HCT116 (cell line): ENCODE data around the gene TLCD3B. TPM values are rescaled to one million over a fixed set of nuclear protein-coding genes. Genes with fewer than 3 reads are reported as not detected.

Source experiments
- ATAC-seq: fragments of 200-7000 bp; cut with Tn5 transposase; 2 replicates; pipeline ENCODE4 v1.9.1; 2020; ENCODE audit warnings: mild to moderate bottlenecking, moderate library complexity
- BruUV-seq: library from RNA; stranded (reverse); fragments of 400-500 nt; replicated peaks from 2 replicates; lab custom pipeline; 2021; lab: Mats Ljungman, UMichigan
- CTCF ChIA-PET: fragments of 300-600 bp; sonication (Branson Sonifier 250); formaldehyde crosslinking; loops from one replicate; lab custom pipeline; 2021; ENCODE audit warnings: antibody characterized with exemption; lab: Charles Lee
- POLR2A ChIA-PET: fragments of 300-600, 350-600 bp; sonication (Branson Sonifier 250); formaldehyde crosslinking; loops from one replicate; lab custom pipeline; 2021; ENCODE audit warnings: antibody characterized with exemption; lab: Charles Lee
- RAD21 ChIA-PET, 2 experiments: fragments of 300-600 bp; sonication (Branson Sonifier 250); formaldehyde crosslinking; loops; one replicate each; lab custom pipeline; 2023; ENCODE audit warnings: low total read pairs in 2 of 2; ENCODE audit not compliant: uncharacterized antibody in 2 of 2, unreplicated experiment in 2 of 2, low non-redundant PET in 1 of 2; lab: Charles Lee
- DNase-seq: peaks from one replicate; pipeline ENCODE4 v3.0.0-alpha.2; 2010; ENCODE audit warnings: low read depth, low spot score
- H2AFZ ChIP-seq: fragments of 200-600 bp; shearing (Covaris generic), sonication (generic); 2 replicates; pipeline ENCODE4 v1.6.1; 2017; ENCODE audit warnings: low read depth, mixed run types, mixed read lengths, antibody characterized with exemption, low read length; ENCODE audit not compliant: poor library complexity, severe bottlenecking
- H3K27ac ChIP-seq: 2 replicates; pipeline ENCODE4 v1.5.1; 2012; ENCODE audit warnings: low read depth, low read length
- H3K27me3 ChIP-seq: fragments of 200-600 bp; sonication (generic); 2 replicates; pipeline ENCODE4 v1.6.1; 2016; ENCODE audit warnings: mixed run types, low read length, mixed read lengths; ENCODE audit not compliant: insufficient read depth
- H3K36me3 ChIP-seq, 2 experiments: fragments of 200-500 bp in 1 of 2; fragments of 200-600 bp in 1 of 2; sonication (Bioruptor generic) in 1 of 2; sonication (generic) in 1 of 2; 2 replicates each; pipeline versions ENCODE4 v1.5.1 to v1.6.1; 2014 to 2016; ENCODE audit warnings: low read length in 2 of 2, inconsistent platforms in 1 of 2, mixed read lengths in 1 of 2, mixed run types in 1 of 2; ENCODE audit not compliant: insufficient read depth in 2 of 2, control insufficient read depth in 1 of 2
- H3K4me1 ChIP-seq, 2 experiments: fragments of 200-600 bp in 1 of 2; sonication (generic) in 1 of 2; 2 replicates each; pipeline versions ENCODE4 v1.5.1 to v1.6.1; 2012 to 2017; ENCODE audit warnings: low read length in 2 of 2, inconsistent platforms in 1 of 2, mild to moderate bottlenecking in 1 of 2, mixed read lengths in 1 of 2, mixed run types in 1 of 2, moderate library complexity in 1 of 2; ENCODE audit not compliant: insufficient read depth in 2 of 2, control insufficient read depth in 1 of 2
- H3K4me2 ChIP-seq: fragments of 200-600 bp; sonication (generic); 2 replicates; pipeline ENCODE4 v1.6.1; 2017; ENCODE audit warnings: mixed run types, low read length, mixed read lengths
- H3K4me3 ChIP-seq, 2 experiments: fragments of 200-600 bp in 1 of 2; sonication (generic) in 1 of 2; replicated peaks in 1 of 2; 2 replicates each; pipeline ENCODE4 v1.5.1; 2011 to 2016; ENCODE audit warnings: low read length in 2 of 2, control low read depth in 1 of 2, low read depth in 1 of 2, mild to moderate bottlenecking in 1 of 2, mixed read lengths in 1 of 2, mixed run types in 1 of 2
- H3K79me2 ChIP-seq: fragments of 200-600 bp; sonication (generic); 2 replicates; pipeline ENCODE4 v1.6.1; 2017; ENCODE audit warnings: mild to moderate bottlenecking, mixed run types, low read length, moderate library complexity, mixed read lengths; ENCODE audit not compliant: insufficient read depth
- H3K9ac ChIP-seq: fragments of 200-600 bp; sonication (generic); 2 replicates; pipeline ENCODE4 v1.6.1; 2016; ENCODE audit warnings: low read length, mixed read lengths
- H3K9me2 ChIP-seq: fragments of 200-600 bp; sonication (generic), shearing (Covaris generic); 2 replicates; pipeline ENCODE4 v1.6.1; 2017; ENCODE audit warnings: mixed run types, mild to moderate bottlenecking, moderate library complexity; ENCODE audit not compliant: insufficient read depth
- H3K9me3 ChIP-seq, 2 experiments: fragments of 200-500 bp in 1 of 2; fragments of 200-600 bp in 1 of 2; sonication (Bioruptor generic) in 1 of 2; sonication (generic) in 1 of 2; 2 replicates each; pipeline ENCODE4 v1.6.1; 2014 to 2017; ENCODE audit warnings: low read length in 2 of 2, mixed read lengths in 2 of 2, inconsistent platforms in 1 of 2, low read depth in 1 of 2, mild to moderate bottlenecking in 1 of 2, mixed run types in 1 of 2, moderate library complexity in 1 of 2; ENCODE audit not compliant: control insufficient read depth in 1 of 2, insufficient read depth in 1 of 2
- H4K20me1 ChIP-seq: fragments of 200-600 bp; sonication (generic), shearing (Covaris generic); 2 replicates; pipeline ENCODE4 v1.6.1; 2017; ENCODE audit warnings: mixed run types, mild to moderate bottlenecking, moderate library complexity; ENCODE audit not compliant: insufficient read depth
- FOSL1 ChIP-seq: IDR thresholded peaks from 2 replicates; pipeline ENCODE4 v1.6.1; 2012; ENCODE audit warnings: low read depth
- SP1 ChIP-seq: IDR thresholded peaks from 2 replicates; pipeline ENCODE4 v1.6.1; 2012; ENCODE audit warnings: low read depth
- intact Hi-C: fragments of 100-400 bp; cut with micrococcal nuclease; formaldehyde crosslinking; loops from 2 replicates; pipeline ENCODE4 v1.10.0; 2022
- total RNA-seq: library from RNA; stranded (reverse); gene quantifications from one replicate; pipeline ENCODE4 v1.2.1, GENCODE V29; 2021; ENCODE audit not compliant: unreplicated experiment
- TF ChIP-seq, protein P1 (sequence below): IDR thresholded peaks from 2 replicates; pipeline ENCODE4 v1.6.1; 2012; ENCODE audit warnings: low read depth
- TF ChIP-seq, protein P2 (sequence below): IDR thresholded peaks from 2 replicates; pipeline ENCODE4 v1.6.1; 2012

Gene TLCD3B
- total RNA-seq, 1 experiment from 2014 or later, result 1.0 TPM

DNA sequence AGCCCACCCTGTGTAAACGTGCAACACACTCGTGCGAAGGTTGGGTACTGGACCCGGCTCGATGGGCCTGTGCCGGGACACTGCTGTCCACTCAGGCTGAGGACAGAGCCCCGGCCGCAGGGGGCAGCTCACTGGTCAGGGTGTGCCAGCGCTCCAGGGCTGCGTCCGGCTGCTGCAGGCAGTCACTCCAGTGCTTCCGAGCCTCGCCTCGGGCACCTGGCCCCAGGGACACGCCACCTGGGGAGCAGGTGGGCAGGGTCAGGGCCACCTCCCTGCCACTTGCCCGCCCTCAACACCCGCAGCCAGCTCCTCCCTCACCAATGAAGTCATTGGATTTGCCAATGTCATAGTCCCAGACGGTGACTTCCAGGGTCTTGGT, 25.0 kb downstream of the TLCD3B start:
- Histone ChIP-seq H3K9me2 (no peaks in the 10 kb centered on the region), H3K27ac (no peak overlapping the region), H3K4me3 (no peak overlapping the region), H3K9ac (no peak overlapping the region), H3K36me3 (peaks cover 0 to 4% of the 10 kb centered on the region in 2 experiments; a peak in 2 of 4 replicates), H3K79me2 (no peaks in the 10 kb centered on the region), H4K20me1 (no peaks in the 10 kb centered on the region), H3K27me3 (no peaks in the 10 kb centered on the region), H2AFZ (no peak overlapping the region), H3K4me2 (no peak overlapping the region), H3K9me3 (no peaks in the 10 kb centered on the region), H3K4me1 (no peaks in the 10 kb centered on the region)
- no TSS peak for BruUV-seq
- DNase-seq, result no peak
- no peak for ATAC-seq
- intact Hi-C loops, result no loop called here
- RAD21 ChIA-PET, result no interaction called here
- POLR2A ChIA-PET, result no interaction called here
- TF ChIP-seq SP1 (no peak), FOSL1 (no peak)
- TF ChIP-seq, protein P1, sequence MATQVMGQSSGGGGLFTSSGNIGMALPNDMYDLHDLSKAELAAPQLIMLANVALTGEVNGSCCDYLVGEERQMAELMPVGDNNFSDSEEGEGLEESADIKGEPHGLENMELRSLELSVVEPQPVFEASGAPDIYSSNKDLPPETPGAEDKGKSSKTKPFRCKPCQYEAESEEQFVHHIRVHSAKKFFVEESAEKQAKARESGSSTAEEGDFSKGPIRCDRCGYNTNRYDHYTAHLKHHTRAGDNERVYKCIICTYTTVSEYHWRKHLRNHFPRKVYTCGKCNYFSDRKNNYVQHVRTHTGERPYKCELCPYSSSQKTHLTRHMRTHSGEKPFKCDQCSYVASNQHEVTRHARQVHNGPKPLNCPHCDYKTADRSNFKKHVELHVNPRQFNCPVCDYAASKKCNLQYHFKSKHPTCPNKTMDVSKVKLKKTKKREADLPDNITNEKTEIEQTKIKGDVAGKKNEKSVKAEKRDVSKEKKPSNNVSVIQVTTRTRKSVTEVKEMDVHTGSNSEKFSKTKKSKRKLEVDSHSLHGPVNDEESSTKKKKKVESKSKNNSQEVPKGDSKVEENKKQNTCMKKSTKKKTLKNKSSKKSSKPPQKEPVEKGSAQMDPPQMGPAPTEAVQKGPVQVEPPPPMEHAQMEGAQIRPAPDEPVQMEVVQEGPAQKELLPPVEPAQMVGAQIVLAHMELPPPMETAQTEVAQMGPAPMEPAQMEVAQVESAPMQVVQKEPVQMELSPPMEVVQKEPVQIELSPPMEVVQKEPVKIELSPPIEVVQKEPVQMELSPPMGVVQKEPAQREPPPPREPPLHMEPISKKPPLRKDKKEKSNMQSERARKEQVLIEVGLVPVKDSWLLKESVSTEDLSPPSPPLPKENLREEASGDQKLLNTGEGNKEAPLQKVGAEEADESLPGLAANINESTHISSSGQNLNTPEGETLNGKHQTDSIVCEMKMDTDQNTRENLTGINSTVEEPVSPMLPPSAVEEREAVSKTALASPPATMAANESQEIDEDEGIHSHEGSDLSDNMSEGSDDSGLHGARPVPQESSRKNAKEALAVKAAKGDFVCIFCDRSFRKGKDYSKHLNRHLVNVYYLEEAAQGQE, result no peak
- TF ChIP-seq, protein P2, sequence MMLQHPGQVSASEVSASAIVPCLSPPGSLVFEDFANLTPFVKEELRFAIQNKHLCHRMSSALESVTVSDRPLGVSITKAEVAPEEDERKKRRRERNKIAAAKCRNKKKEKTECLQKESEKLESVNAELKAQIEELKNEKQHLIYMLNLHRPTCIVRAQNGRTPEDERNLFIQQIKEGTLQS, result no peak
- CTCF ChIA-PET, result interaction anchor here (0.6 to 1.8 kb wide), 3 partner anchors 158 to 315 kb away, joined by 4 to 6 read pairs (median 4); no protein-coding TSS in a partner anchor
